Activated CD8-positive, alpha-beta T cell treated with anti-CD3 and anti-CD28 coated beads for 36 hours (primary cell): Measurements from ENCODE around the gene SPTLC1. TPM values are rescaled to one million over a fixed set of nuclear protein-coding genes. Genes with fewer than 3 reads are reported as not detected.
"Not testable (repeated sequence)": the region's sequence is repeated elsewhere in the genome, so short reads cannot be mapped to it uniquely, and the experiment has no call there.

Experiments used
- ATAC-seq: fragments of 200-7000 bp; cut with Tn5 transposase; one replicate; pipeline ENCODE4 v1.10.0; 2021; ENCODE audit warnings: mild to moderate bottlenecking, moderate library complexity
- CTCF ChIA-PET: fragments of 350-600 bp; sonication (Branson Sonifier 250); formaldehyde crosslinking; loops from one replicate; lab custom pipeline; 2021; ENCODE audit warnings: antibody characterized with exemption; lab: Charles Lee
- POLR2A ChIA-PET: fragments of 350-600 bp; sonication (Branson Sonifier 250); formaldehyde crosslinking; loops from one replicate; lab custom pipeline; 2021; ENCODE audit warnings: antibody characterized with exemption; lab: Charles Lee
- DNase-seq: peaks from one replicate; pipeline ENCODE4 v3.0.0-alpha.2; 2020
- H3K27ac Mint-ChIP-seq: one replicate; pipeline ENCODE4 v1.8.0; 2021; ENCODE audit warnings: mild to moderate bottlenecking, mixed read lengths
- H3K27me3 Mint-ChIP-seq: one replicate; pipeline ENCODE4 v1.8.0; 2021; ENCODE audit warnings: mixed read lengths
- H3K36me3 Mint-ChIP-seq: one replicate; pipeline ENCODE4 v1.8.0; 2021; ENCODE audit warnings: low read depth, mixed read lengths
- H3K4me1 Mint-ChIP-seq: one replicate; pipeline ENCODE4 v1.8.0; 2021; ENCODE audit warnings: low read depth, mixed read lengths
- H3K4me3 Mint-ChIP-seq: one replicate; pipeline ENCODE4 v1.8.0; 2021; ENCODE audit warnings: mild to moderate bottlenecking, moderate library complexity, mixed read lengths
- H3K9me3 Mint-ChIP-seq: one replicate; pipeline ENCODE4 v1.8.0; 2021; ENCODE audit warnings: mixed read lengths
- CTCF ChIP-seq: fragments of 200-600 bp; IDR thresholded peaks from one replicate; pipeline ENCODE4 v1.8.0; 2022; ENCODE audit warnings: antibody characterized with exemption, mild to moderate bottlenecking
- intact Hi-C: fragments of 100-400 bp; cut with micrococcal nuclease; formaldehyde crosslinking; loops from one replicate; pipeline ENCODE4 v1.10.0; 2022
- total RNA-seq, 2 experiments: library from RNA; stranded (reverse); gene quantifications; one replicate each; pipeline ENCODE4 v1.2.3, GENCODE V29; 2021

Gene SPTLC1
- total RNA-seq, 2 experiments from 2014 or later = 39.6 to 39.8 TPM

- DNase-seq (no peak), ATAC-seq (no peak)
- no peaks in the 10 kb centered on the region for H3K27me3 Mint-ChIP-seq
- no peak for TF ChIP-seq CTCF
- ChIA-PET POLR2A (no interaction called here), CTCF (no interaction called here)
- no peaks in the 10 kb centered on the region for H3K4me1 Mint-ChIP-seq
- H3K36me3 Mint-ChIP-seq = peaks cover 3% of the 10 kb centered on the region
- intact Hi-C loops = no loop called here
- no peak overlapping the region for H3K27ac Mint-ChIP-seq
- H3K9me3 Mint-ChIP-seq = peaks cover 15% of the 10 kb centered on the region
- H3K4me3 Mint-ChIP-seq = no peak overlapping the region
Measured at GRCh38 chr9:92019658-92020057, 95.6 kb downstream of the SPTLC1 start.

- POLR2A ChIA-PET = no interaction called here
- Mint-ChIP-seq H3K9me3 (peaks cover 3% of the 10 kb centered on the region), H3K27me3 (peaks cover 3% of the 10 kb centered on the region), H3K4me3 (no peak overlapping the region), H3K4me1 (no peaks in the 10 kb centered on the region), H3K36me3 (no peaks in the 10 kb centered on the region), H3K27ac (no peak overlapping the region)
- no peak for DNase-seq
- intact Hi-C loops = no loop called here
- CTCF ChIA-PET = no interaction called here
- ATAC-seq = no peak
- no peak for TF ChIP-seq CTCF
Measured at GRCh38 chr9:92010705-92011536, 104.3 kb downstream of the SPTLC1 start.

GRCh38 chr9:92010253-92010652, 105.0 kb downstream of the SPTLC1 start:
- H3K36me3 Mint-ChIP-seq, CTCF ChIA-PET, H3K9me3 Mint-ChIP-seq, H3K27me3 Mint-ChIP-seq, intact Hi-C loops, H3K4me1 Mint-ChIP-seq, H3K4me3 Mint-ChIP-seq, POLR2A ChIA-PET, H3K27ac Mint-ChIP-seq, DNase-seq, ATAC-seq: not testable (repeated sequence)

DNA sequence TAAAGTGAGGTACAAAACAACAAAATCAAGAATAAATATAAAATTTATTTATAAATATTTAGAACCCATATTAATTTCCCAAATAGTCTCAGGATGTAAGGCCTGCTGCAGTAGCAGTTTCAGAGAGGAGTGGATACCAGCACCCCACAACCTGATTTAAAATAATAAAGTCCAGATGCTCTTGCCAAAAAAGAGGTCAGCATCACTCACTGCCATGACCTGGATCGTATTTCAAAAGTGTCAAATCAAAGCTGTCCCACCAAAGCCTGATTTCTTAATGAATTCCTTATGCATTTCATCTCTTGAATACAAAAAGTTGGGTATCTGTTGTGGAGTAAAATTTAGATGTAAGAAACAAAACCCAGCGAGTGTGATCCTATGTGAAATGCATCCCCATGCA, 107.2 kb downstream of the SPTLC1 start:
- no peak overlapping the region for H3K27ac Mint-ChIP-seq
- no peak for DNase-seq
- intact Hi-C loops = no loop called here
- TF ChIP-seq CTCF = no peak
- POLR2A ChIA-PET = no interaction called here
- no peaks in the 10 kb centered on the region for H3K4me1 Mint-ChIP-seq
- CTCF ChIA-PET = no interaction called here
- no peaks in the 10 kb centered on the region for H3K27me3 Mint-ChIP-seq
- no peak overlapping the region for H3K4me3 Mint-ChIP-seq
- H3K9me3 Mint-ChIP-seq = no peaks in the 10 kb centered on the region
- no peak for ATAC-seq
- H3K36me3 Mint-ChIP-seq = no peaks in the 10 kb centered on the region

- ChIA-PET POLR2A (no interaction called here), CTCF (no interaction called here)
- no peak overlapping the region for H3K27ac Mint-ChIP-seq
- H3K36me3 Mint-ChIP-seq = no peaks in the 10 kb centered on the region
- ATAC-seq (no peak), DNase-seq (no peak)
- intact Hi-C loops = no loop called here
- H3K4me1 Mint-ChIP-seq = no peaks in the 10 kb centered on the region
- no peaks in the 10 kb centered on the region for H3K9me3 Mint-ChIP-seq
- no peak for TF ChIP-seq CTCF
- H3K27me3 Mint-ChIP-seq = peaks cover 3% of the 10 kb centered on the region
- no peak overlapping the region for H3K4me3 Mint-ChIP-seq
Measured at GRCh38 chr9:92004045-92004392, 111.2 kb downstream of the SPTLC1 start.
